ENCODE data around the gene RFX4.
"Not testable (repeated sequence)": the region's sequence is repeated elsewhere in the genome, so short reads cannot be mapped to it uniquely, and the experiment has no call there.

RFX4 gene

GRCh38 chr12:106692896-106693820, 110.4 kb downstream of the RFX4 start:
- no peak for FAIRE-seq

GRCh38 chr12:106696071-106696470, 113.3 kb downstream of the RFX4 start:
- FAIRE-seq = no peak

GRCh38 chr12:106696681-106697417, 114.0 kb downstream of the RFX4 start:
- no peak for FAIRE-seq

- FAIRE-seq = no peak
Observed at GRCh38 chr12:106704081-106704480, 121.3 kb downstream of the RFX4 start.

GRCh38 chr12:106705971-106706370, 123.2 kb downstream of the RFX4 start:
- FAIRE-seq = no peak

GRCh38 chr12:106709068-106709511, 126.3 kb downstream of the RFX4 start:
- no peak for FAIRE-seq

GRCh38 chr12:106710143-106710893, 127.5 kb downstream of the RFX4 start:
- FAIRE-seq = no peak

- no peak for FAIRE-seq
Observed at GRCh38 chr12:106711316-106711715, 128.5 kb downstream of the RFX4 start.

- FAIRE-seq = no peak
Observed at GRCh38 chr12:106712768-106713167, 130.0 kb downstream of the RFX4 start.

GRCh38 chr12:106714926-106715325, 132.1 kb downstream of the RFX4 start:
- no peak for FAIRE-seq

- no peak for FAIRE-seq
Observed at GRCh38 chr12:106715582-106715981, 132.8 kb downstream of the RFX4 start.

GRCh38 chr12:106717673-106718072, 134.9 kb downstream of the RFX4 start:
- FAIRE-seq = no peak

GRCh38 chr12:106719879-106720278, 137.1 kb downstream of the RFX4 start:
- FAIRE-seq = no peak

GRCh38 chr12:106720696-106721095, 137.9 kb downstream of the RFX4 start:
- FAIRE-seq = no peak

GRCh38 chr12:106721915-106722314, 139.1 kb downstream of the RFX4 start:
- no peak for FAIRE-seq

GRCh38 chr12:106722837-106723236, 140.0 kb downstream of the RFX4 start:
- no peak for FAIRE-seq

GRCh38 chr12:106723416-106723815, 140.6 kb downstream of the RFX4 start:
- FAIRE-seq = no peak

GRCh38 chr12:106724116-106724515, 141.3 kb downstream of the RFX4 start:
- FAIRE-seq = no peak

- no peak for FAIRE-seq
Observed at GRCh38 chr12:106724934-106725333, 142.1 kb downstream of the RFX4 start.

GRCh38 chr12:106726603-106727202, 143.9 kb downstream of the RFX4 start:
- FAIRE-seq = not testable (repeated sequence)

GRCh38 chr12:106729611-106730010, 146.8 kb downstream of the RFX4 start:
- no peak for FAIRE-seq

GRCh38 chr12:106732890-106733289, 150.1 kb downstream of the RFX4 start:
- no peak for FAIRE-seq

- FAIRE-seq = no peak
Observed at GRCh38 chr12:106733660-106734059, 150.9 kb downstream of the RFX4 start.
